A673 (cell line): Measurements from ENCODE around the gene PLA2G4B. TPM values are rescaled to one million over a fixed set of nuclear protein-coding genes. Genes with fewer than 3 reads are reported as not detected.

Experiments
- BruUV-seq: library from RNA; stranded (reverse); fragments of 400-500 nt; replicated peaks from 2 replicates; lab custom pipeline; 2021; lab: Mats Ljungman, UMichigan
- CTCF ChIA-PET: fragments of 300-600 bp; sonication (Branson Sonifier 250); formaldehyde crosslinking; loops from one replicate; lab custom pipeline; 2022; ENCODE audit warnings: antibody characterized with exemption; lab: Charles Lee
- POLR2A ChIA-PET: fragments of 300-600 bp; sonication (Branson Sonifier 250); formaldehyde crosslinking; loops from one replicate; lab custom pipeline; 2022; ENCODE audit warnings: antibody characterized with exemption; ENCODE audit not compliant: low non-redundant PET; lab: Charles Lee
- DNase-seq: peaks from one replicate; pipeline ENCODE4 v3.0.0-alpha.2; 2015; ENCODE audit warnings: low spot score
- H3K27ac ChIP-seq: fragments of 200-600 bp; sonication (generic); 2 replicates; pipeline ENCODE4 v1.5.1; 2016; ENCODE audit warnings: mixed run types, low read depth, mild to moderate bottlenecking, mixed read lengths, antibody characterized with exemption, low read length; ENCODE audit not compliant: poor library complexity, severe bottlenecking
- H3K27me3 ChIP-seq: fragments of 200-600 bp; sonication (generic); replicated peaks from 2 replicates; pipeline ENCODE4 v1.6.1; 2017; ENCODE audit warnings: mixed run types, low read depth, mild to moderate bottlenecking, mixed read lengths, antibody characterized with exemption, low read length; ENCODE audit not compliant: insufficient read depth, poor library complexity
- H3K36me3 ChIP-seq: fragments of 200-600 bp; sonication (generic); 2 replicates; pipeline ENCODE4 v1.6.1; 2016; ENCODE audit warnings: mixed run types, mild to moderate bottlenecking, mixed read lengths, antibody characterized with exemption, low read length; ENCODE audit not compliant: insufficient read depth, poor library complexity, severe bottlenecking
- H3K4me1 ChIP-seq: fragments of 200-600 bp; sonication (generic); 2 replicates; pipeline ENCODE4 v1.6.1; 2017; ENCODE audit warnings: mixed run types, mild to moderate bottlenecking, mixed read lengths, antibody characterized with exemption, low read length; ENCODE audit not compliant: insufficient read depth, poor library complexity, severe bottlenecking
- H3K4me3 ChIP-seq: fragments of 200-600 bp; sonication (generic); 2 replicates; pipeline ENCODE4 v1.5.1; 2016; ENCODE audit warnings: low read depth, mixed run types, mild to moderate bottlenecking, mixed read lengths, low read length; ENCODE audit not compliant: poor library complexity, severe bottlenecking
- H3K9me3 ChIP-seq: fragments of 200-600 bp; sonication (generic); 2 replicates; pipeline ENCODE4 v1.6.1; 2016; ENCODE audit warnings: mixed run types, low read depth, mild to moderate bottlenecking, mixed read lengths, antibody characterized with exemption, low read length; ENCODE audit not compliant: poor library complexity, severe bottlenecking
- EZH2 ChIP-seq: fragments of 200-600 bp; sonication (generic); IDR thresholded peaks from 2 replicates; pipeline ENCODE4 v1.6.1; 2017; ENCODE audit warnings: borderline replicate concordance, low read depth, mild to moderate bottlenecking, mixed read lengths, antibody characterized with exemption, low read length; ENCODE audit not compliant: poor library complexity, severe bottlenecking
- intact Hi-C: fragments of 100-400 bp; cut with micrococcal nuclease; formaldehyde crosslinking; loops from one replicate; pipeline ENCODE4 v1.10.0; 2022; ENCODE audit not compliant: unreplicated experiment
- total RNA-seq: library from RNA; stranded (reverse); gene quantifications from 2 replicates; pipeline ENCODE4 v1.2.3, GENCODE V29; 2021
- TF ChIP-seq, protein P1 (sequence below): fragments of 300-800, 200-600 bp; sonication (generic); conservative IDR thresholded peaks from 2 replicates; pipeline ENCODE4 v1.5.1; 2017; ENCODE audit warnings: low read depth, mild to moderate bottlenecking, antibody characterized with exemption, low read length, moderate library complexity, mixed read lengths

PLA2G4B gene
- total RNA-seq, 1 experiment from 2014 or later = 7.4 TPM

DNA sequence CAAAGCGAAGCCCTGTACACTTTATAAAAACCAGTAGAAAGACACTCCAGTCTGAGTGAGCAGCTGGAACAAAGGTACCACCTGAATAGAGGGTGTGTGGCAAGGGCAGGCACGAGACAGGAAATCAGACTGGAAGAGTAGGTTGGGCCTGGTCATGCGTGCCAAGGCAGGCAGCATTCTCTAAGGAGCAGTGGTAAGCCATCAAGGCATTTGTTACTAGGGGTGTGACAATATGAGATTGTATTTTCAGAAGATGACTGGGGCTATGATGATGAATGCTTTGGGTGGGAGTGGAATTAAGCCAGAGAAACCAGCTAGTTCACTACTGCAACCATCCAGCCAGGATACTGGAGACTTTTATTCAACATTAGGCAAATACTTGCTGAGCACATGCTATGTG, 5.8 kb upstream of the PLA2G4B start:
- DNase-seq = no peak
- no peaks in the 10 kb centered on the region for H3K27me3 ChIP-seq
- no peaks in the 10 kb centered on the region for H3K9me3 ChIP-seq
- ChIA-PET POLR2A (no interaction called here), CTCF (no interaction called here)
- no peak overlapping the region for H3K4me3 ChIP-seq
- TF ChIP-seq, protein P1, sequence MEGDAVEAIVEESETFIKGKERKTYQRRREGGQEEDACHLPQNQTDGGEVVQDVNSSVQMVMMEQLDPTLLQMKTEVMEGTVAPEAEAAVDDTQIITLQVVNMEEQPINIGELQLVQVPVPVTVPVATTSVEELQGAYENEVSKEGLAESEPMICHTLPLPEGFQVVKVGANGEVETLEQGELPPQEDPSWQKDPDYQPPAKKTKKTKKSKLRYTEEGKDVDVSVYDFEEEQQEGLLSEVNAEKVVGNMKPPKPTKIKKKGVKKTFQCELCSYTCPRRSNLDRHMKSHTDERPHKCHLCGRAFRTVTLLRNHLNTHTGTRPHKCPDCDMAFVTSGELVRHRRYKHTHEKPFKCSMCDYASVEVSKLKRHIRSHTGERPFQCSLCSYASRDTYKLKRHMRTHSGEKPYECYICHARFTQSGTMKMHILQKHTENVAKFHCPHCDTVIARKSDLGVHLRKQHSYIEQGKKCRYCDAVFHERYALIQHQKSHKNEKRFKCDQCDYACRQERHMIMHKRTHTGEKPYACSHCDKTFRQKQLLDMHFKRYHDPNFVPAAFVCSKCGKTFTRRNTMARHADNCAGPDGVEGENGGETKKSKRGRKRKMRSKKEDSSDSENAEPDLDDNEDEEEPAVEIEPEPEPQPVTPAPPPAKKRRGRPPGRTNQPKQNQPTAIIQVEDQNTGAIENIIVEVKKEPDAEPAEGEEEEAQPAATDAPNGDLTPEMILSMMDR = no peak
- TF ChIP-seq EZH2 = no peak
- no TSS peak for BruUV-seq
- intact Hi-C loops = no loop called here
- H3K27ac ChIP-seq = no peak overlapping the region
- no peaks in the 10 kb centered on the region for H3K4me1 ChIP-seq
- H3K36me3 ChIP-seq = peaks cover 8% of the 10 kb centered on the region

DNA sequence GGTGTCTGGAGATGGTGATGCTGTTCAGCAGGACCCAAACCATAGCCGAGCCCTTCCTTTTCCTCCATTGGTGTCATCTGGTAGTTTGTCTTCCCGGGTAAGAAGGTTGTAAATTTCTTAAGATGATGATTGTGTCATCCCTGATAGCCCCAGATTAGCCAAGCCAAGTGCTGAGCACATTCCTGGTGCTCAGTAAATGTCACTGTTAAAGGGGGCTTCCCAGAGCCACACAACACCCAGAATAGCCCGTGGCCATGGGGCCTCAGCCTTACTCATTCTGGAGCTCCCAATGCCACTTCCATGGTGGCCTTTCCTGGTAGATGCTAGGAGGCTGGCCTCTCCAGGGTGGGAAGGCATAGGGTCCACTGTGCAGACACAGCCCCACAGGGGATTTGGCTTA, 4.6 kb upstream of the PLA2G4B start:
- intact Hi-C loops = no loop called here
- no TSS peak for BruUV-seq
- H3K36me3 ChIP-seq = peaks cover 8% of the 10 kb centered on the region
- CTCF ChIA-PET = no interaction called here
- H3K27me3 ChIP-seq = no peaks in the 10 kb centered on the region
- DNase-seq = no peak
- H3K9me3 ChIP-seq = no peaks in the 10 kb centered on the region
- peaks cover 1% of the 10 kb centered on the region for H3K4me1 ChIP-seq
- no peak overlapping the region for H3K27ac ChIP-seq
- H3K4me3 ChIP-seq = no peak overlapping the region
- POLR2A ChIA-PET = no interaction called here
- TF ChIP-seq, protein P1 = no peak
- no peak for TF ChIP-seq EZH2

DNA sequence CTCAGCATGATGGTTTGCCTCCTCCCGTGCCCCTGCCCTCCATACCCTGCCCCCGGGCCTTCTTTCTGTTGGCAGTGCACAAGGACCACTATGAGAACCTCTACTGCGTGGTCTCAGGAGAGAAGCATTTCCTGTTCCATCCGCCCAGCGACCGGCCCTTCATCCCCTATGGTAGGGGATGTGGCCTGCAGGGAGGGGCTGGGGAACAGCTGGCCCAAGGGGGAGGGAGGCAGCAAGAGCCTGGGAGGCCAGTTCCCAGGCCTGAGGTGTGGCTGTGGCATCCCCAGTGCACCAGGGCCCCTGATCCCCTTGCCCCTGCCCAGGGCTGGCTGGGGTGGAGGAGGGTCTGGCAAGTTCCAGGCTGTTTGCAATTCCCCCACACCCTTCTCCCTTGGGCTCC, 2.6 kb upstream of the PLA2G4B start:
- H3K36me3 ChIP-seq = peaks cover 4% of the 10 kb centered on the region
- ChIA-PET POLR2A (no interaction called here), CTCF (no interaction called here)

More for the DNA sequence above, 2.6 kb upstream of the PLA2G4B start:
- H3K27ac ChIP-seq = no peak overlapping the region
- no peak overlapping the region for H3K4me3 ChIP-seq
- TF ChIP-seq EZH2 = no peak
- TF ChIP-seq, protein P1 = no peak
- DNase-seq = no peak
- no TSS peak for BruUV-seq
- H3K9me3 ChIP-seq = no peaks in the 10 kb centered on the region
- intact Hi-C loops = no loop called here
- H3K4me1 ChIP-seq = peaks cover 13% of the 10 kb centered on the region
- H3K27me3 ChIP-seq = no peaks in the 10 kb centered on the region
